WTC11 (cell line): Measurements from ENCODE around the gene AKR1D1. TPM values are rescaled to one million over a fixed set of nuclear protein-coding genes. Genes with fewer than 3 reads are reported as not detected.
A peak's percentile ranks its signal among the peaks of the same experiment; 100 is the strongest.
"Not testable (repeated sequence)": the region's sequence is repeated elsewhere in the genome, so short reads cannot be mapped to it uniquely, and the experiment has no call there.

Experiments
- ATAC-seq: fragments of 200-7000 bp; cut with Tn5 transposase; 2 replicates; pipeline ENCODE4 v1.10.0; 2021; ENCODE audit warnings: mild to moderate bottlenecking, moderate library complexity
- CTCF ChIA-PET: fragments of 300-600 bp; sonication (Branson Sonifier 250); formaldehyde crosslinking; loops from one replicate; lab custom pipeline; 2021; ENCODE audit warnings: antibody characterized with exemption; lab: Charles Lee
- POLR2A ChIA-PET: fragments of 350-600 bp; sonication (Branson Sonifier 250); formaldehyde crosslinking; loops from one replicate; lab custom pipeline; 2021; ENCODE audit warnings: antibody characterized with exemption; lab: Charles Lee
- DNase-seq: peaks from one replicate; pipeline ENCODE4 v3.0.0; 2021; ENCODE audit warnings: low spot score
- H3K27ac Mint-ChIP-seq: 2 replicates; pipeline ENCODE4 v1.8.0; 2021; ENCODE audit warnings: mixed read lengths
- H3K27me3 Mint-ChIP-seq: 2 replicates; pipeline ENCODE4 v1.8.0; 2021; ENCODE audit warnings: low read depth, mild to moderate bottlenecking, moderate library complexity, mixed read lengths
- H3K36me3 Mint-ChIP-seq: 2 replicates; pipeline ENCODE4 v1.8.0; 2021; ENCODE audit warnings: mixed read lengths
- H3K4me1 Mint-ChIP-seq: 2 replicates; pipeline ENCODE4 v1.8.0; 2022; ENCODE audit warnings: mixed read lengths
- H3K4me3 Mint-ChIP-seq: 2 replicates; pipeline ENCODE4 v1.8.0; 2021; ENCODE audit warnings: mild to moderate bottlenecking, moderate library complexity, mixed read lengths
- H3K9me3 Mint-ChIP-seq: 2 replicates; pipeline ENCODE4 v1.8.0; 2021; ENCODE audit warnings: mixed read lengths
- ELF4 ChIP-seq: sonication (generic); formaldehyde crosslinking; IDR thresholded peaks from 2 replicates; pipeline ENCODE4 v1.8.1; 2022; ENCODE audit warnings: low read depth, mild to moderate bottlenecking, moderate library complexity, missing genetic modification reagents
- GABPB1 ChIP-seq: sonication (generic); formaldehyde crosslinking; IDR thresholded peaks from 2 replicates; pipeline ENCODE4 v1.8.1; 2023; ENCODE audit warnings: mild to moderate bottlenecking, missing genetic modification reagents
- HMGXB4 ChIP-seq: sonication (generic); formaldehyde crosslinking; IDR thresholded peaks from 2 replicates; pipeline ENCODE4 v1.8.1; 2023; ENCODE audit warnings: mild to moderate bottlenecking, moderate library complexity, missing genetic modification reagents
- IRF1 ChIP-seq: sonication (generic); formaldehyde crosslinking; IDR thresholded peaks from 2 replicates; pipeline ENCODE4 v1.8.0; 2023; ENCODE audit warnings: missing genetic modification reagents
- NFATC4 ChIP-seq: fragments of 250-450 bp; sonication (Bioruptor Pico); IDR thresholded peaks from 2 replicates; pipeline ENCODE4 v1.9.0; 2021; ENCODE audit warnings: mild to moderate bottlenecking
- PRRX2 ChIP-seq: fragments of 250-450 bp; sonication (Bioruptor Pico); IDR thresholded peaks from 2 replicates; pipeline ENCODE4 v1.8.0; 2021; ENCODE audit warnings: mild to moderate bottlenecking
- TP53 ChIP-seq: sonication (generic); formaldehyde crosslinking; IDR thresholded peaks from 2 replicates; pipeline ENCODE4 v1.8.1; 2023; ENCODE audit warnings: mild to moderate bottlenecking, missing genetic modification reagents
- USF1 ChIP-seq: sonication (generic); formaldehyde crosslinking; IDR thresholded peaks from 2 replicates; pipeline ENCODE4 v1.8.0; 2022; ENCODE audit warnings: mild to moderate bottlenecking, missing genetic modification reagents
- ZNF263 ChIP-seq: sonication (generic); formaldehyde crosslinking; IDR thresholded peaks from 2 replicates; pipeline ENCODE4 v1.8.1; 2022; ENCODE audit warnings: low read depth, mild to moderate bottlenecking, moderate library complexity, missing genetic modification reagents
- total RNA-seq: library from RNA; stranded (reverse); gene quantifications from 3 replicates; pipeline ENCODE4 v1.2.3, GENCODE V29; 2021

The AKR1D1 gene
- total RNA-seq, 1 experiment from 2014 or later, result 0.24 TPM

GRCh38 chr7:138044897-138045296 is 31.4 kb upstream of the AKR1D1 start (continued):
- no peak for TF ChIP-seq HMGXB4 (CRISPR knock-in tag)
- no peak for TF ChIP-seq USF1 (CRISPR knock-in tag)
- TF ChIP-seq TP53 (CRISPR knock-in tag), result no peak
- no peak for TF ChIP-seq NFATC4

- DNase-seq (no peak), ATAC-seq (no peak)
- Mint-ChIP-seq H3K27ac (no peak overlapping the region), H3K36me3 (peaks cover 15% of the 10 kb centered on the region), H3K9me3 (peaks cover 16% of the 10 kb centered on the region), H3K4me3 (no peak overlapping the region)
- POLR2A ChIA-PET, result no interaction called here
- TF ChIP-seq PRRX2, result no peak
- TF ChIP-seq, all 79 proteins: peak for 0
- Mint-ChIP-seq H3K27me3 (no peaks in the 10 kb centered on the region), H3K4me1 (no peaks in the 10 kb centered on the region)
- CTCF ChIA-PET, result no interaction called here
Observed at GRCh38 chr7:138047907-138048306, 28.4 kb upstream of the AKR1D1 start.

- Mint-ChIP-seq H3K4me1 (no peaks in the 10 kb centered on the region), H3K9me3 (peaks cover 16% of the 10 kb centered on the region), H3K27ac (no peak overlapping the region), H3K36me3 (peaks cover 15% of the 10 kb centered on the region), H3K4me3 (no peak overlapping the region), H3K27me3 (no peaks in the 10 kb centered on the region)
- ChIA-PET CTCF (no interaction called here), POLR2A (no interaction called here)
- no peak for TF ChIP-seq ELF4 (CRISPR knock-in tag)
- 0 out of 2 replicates have a peak, but pooled peaks have one; percentile 41 for TF ChIP-seq GABPB1 (CRISPR knock-in tag)
- ATAC-seq (no peak), DNase-seq (no peak)
Observed at GRCh38 chr7:138049505-138050116, 26.6 kb upstream of the AKR1D1 start.

GRCh38 chr7:138051712-138052247 is 24.5 kb upstream of the AKR1D1 start:
- H3K27ac Mint-ChIP-seq, H3K27me3 Mint-ChIP-seq, CTCF ChIA-PET, DNase-seq, H3K4me1 Mint-ChIP-seq, H3K4me3 Mint-ChIP-seq, POLR2A ChIA-PET, ATAC-seq: not testable (repeated sequence)
- Mint-ChIP-seq H3K9me3 (peaks cover 16% of the 10 kb centered on the region), H3K36me3 (peaks cover 15% of the 10 kb centered on the region)

GRCh38 chr7:138052696-138053095 is 23.6 kb upstream of the AKR1D1 start:
- CTCF ChIA-PET, result no interaction called here
- DNase-seq, result no peak
- H3K4me1 Mint-ChIP-seq, result no peaks in the 10 kb centered on the region
- no peak overlapping the region for H3K27ac Mint-ChIP-seq
- TF ChIP-seq ZNF263 (CRISPR knock-in tag), result no peak
- TF ChIP-seq IRF1 (CRISPR knock-in tag), result no peak
- TF ChIP-seq, all 79 proteins: peak for 0
- Mint-ChIP-seq H3K9me3 (peaks cover 22% of the 10 kb centered on the region), H3K27me3 (no peaks in the 10 kb centered on the region), H3K36me3 (peaks cover 21% of the 10 kb centered on the region), H3K4me3 (no peak overlapping the region)
- POLR2A ChIA-PET, result no interaction called here
- ATAC-seq, result no peak

GRCh38 chr7:138055698-138056097 is 20.6 kb upstream of the AKR1D1 start:
- H3K27ac Mint-ChIP-seq, POLR2A ChIA-PET, H3K4me3 Mint-ChIP-seq, H3K27me3 Mint-ChIP-seq, ATAC-seq, DNase-seq, CTCF ChIA-PET, H3K4me1 Mint-ChIP-seq: not testable (repeated sequence)
- Mint-ChIP-seq H3K36me3 (peaks cover 21% of the 10 kb centered on the region), H3K9me3 (peaks cover 22% of the 10 kb centered on the region)
